Neural cell (in vitro differentiated cells): ENCODE measurements around the gene C22orf39. TPM values are rescaled to one million over a fixed set of nuclear protein-coding genes. Genes with fewer than 3 reads are reported as not detected.

Experiments
- H2AFZ ChIP-seq: fragments of 200-600, 300-800 bp; sonication (generic), shearing (Covaris generic); 2 replicates; pipeline ENCODE4 v1.6.0; 2014; ENCODE audit warnings: low read depth, mild to moderate bottlenecking, antibody characterized with exemption, low read length, moderate library complexity
- H3F3A ChIP-seq: fragments of 200-600 bp; shearing (Covaris generic); 2 replicates; pipeline ENCODE4 v1.6.1; 2016; ENCODE audit warnings: mild to moderate bottlenecking, moderate library complexity, mixed read lengths, antibody characterized with exemption, low read length; ENCODE audit not compliant: insufficient read depth, poor library complexity, severe bottlenecking
- H3K27ac ChIP-seq: fragments of 200-600, 300-800 bp; sonication (generic), shearing (Covaris generic); 2 replicates; pipeline ENCODE4 v1.5.1; 2014; ENCODE audit warnings: mild to moderate bottlenecking, low read length, moderate library complexity
- H3K27me3 ChIP-seq: fragments of 300-800, 200-600 bp; sonication (generic), shearing (Covaris generic); 2 replicates; pipeline ENCODE4 v1.6.0; 2014; ENCODE audit warnings: mild to moderate bottlenecking, low read depth, low read length, moderate library complexity; ENCODE audit not compliant: insufficient read depth
- H3K36me3 ChIP-seq: fragments of 300-800, 200-600 bp; sonication (generic), shearing (Covaris generic); 2 replicates; pipeline ENCODE4 v1.5.1; 2014; ENCODE audit warnings: mild to moderate bottlenecking, antibody characterized with exemption, low read length, moderate library complexity; ENCODE audit not compliant: insufficient read depth
- H3K4me2 ChIP-seq: fragments of 300-800, 200-600 bp; sonication (generic), shearing (Covaris generic); 2 replicates; pipeline ENCODE4 v1.6.0; 2014; ENCODE audit warnings: mild to moderate bottlenecking, low read length
- H3K4me3 ChIP-seq: fragments of 300-800, 200-600 bp; sonication (generic), shearing (Covaris generic); 2 replicates; pipeline ENCODE4 v1.5.1; 2014; ENCODE audit warnings: mild to moderate bottlenecking, low read length, moderate library complexity
- H3K79me2 ChIP-seq: fragments of 200-600 bp; shearing (Covaris generic); replicated peaks from 2 replicates; pipeline ENCODE4 v1.6.0; 2014; ENCODE audit warnings: mild to moderate bottlenecking, low read length, moderate library complexity; ENCODE audit not compliant: insufficient read depth
- H3K9ac ChIP-seq: fragments of 300-800, 200-600 bp; sonication (generic), shearing (Covaris generic); 2 replicates; pipeline ENCODE4 v1.6.1; 2016; ENCODE audit warnings: mild to moderate bottlenecking, low read length, mixed read lengths
- H3K9me2 ChIP-seq: fragments of 200-600 bp; shearing (Covaris generic); 2 replicates; pipeline ENCODE4 v1.6.1; 2016; ENCODE audit warnings: mild to moderate bottlenecking, low read length, mixed read lengths; ENCODE audit not compliant: insufficient read depth
- H3K9me3 ChIP-seq: fragments of 200-600, 300-800 bp; sonication (generic), shearing (Covaris generic); 2 replicates; pipeline ENCODE4 v1.6.1; 2016; ENCODE audit warnings: mild to moderate bottlenecking, mixed run types, low read length, moderate library complexity, mixed read lengths
- H4K20me1 ChIP-seq: fragments of 200-600 bp; shearing (Covaris generic); 2 replicates; pipeline ENCODE4 v1.6.1; 2016; ENCODE audit warnings: mild to moderate bottlenecking, mixed run types; ENCODE audit not compliant: insufficient read depth
- EP300 ChIP-seq: fragments of 450-650 bp; conservative IDR thresholded peaks from 2 replicates; pipeline ENCODE4 v1.6.1; 2014; ENCODE audit warnings: antibody characterized with exemption, mild to moderate bottlenecking, moderate library complexity; ENCODE audit not compliant: poor library complexity, severe bottlenecking
- EZH2 ChIP-seq: fragments of 200-600, 300-800 bp; shearing (Covaris generic), sonication (generic); IDR thresholded peaks from 2 replicates; pipeline ENCODE4 v1.6.1; 2014; ENCODE audit warnings: antibody characterized with exemption, low read length, borderline replicate concordance, mild to moderate bottlenecking; ENCODE audit not compliant: insufficient read depth, poor library complexity, severe bottlenecking
- MXI1 ChIP-seq: fragments of 450-650 bp; conservative IDR thresholded peaks from 2 replicates; pipeline ENCODE4 v1.6.1; 2014; ENCODE audit warnings: antibody characterized with exemption, mild to moderate bottlenecking; ENCODE audit not compliant: poor library complexity, severe bottlenecking
- POLR2AphosphoS5 ChIP-seq: IDR thresholded peaks from 2 replicates; pipeline ENCODE4 v1.6.1; 2012
- RAD21 ChIP-seq: fragments of 450-650 bp; conservative IDR thresholded peaks from 2 replicates; pipeline ENCODE4 v1.6.1; 2014; ENCODE audit warnings: antibody characterized with exemption, mild to moderate bottlenecking, moderate library complexity
- SMC3 ChIP-seq: fragments of 450-650 bp; conservative IDR thresholded peaks from 2 replicates; pipeline ENCODE4 v1.6.1; 2014; ENCODE audit warnings: antibody characterized with exemption, mild to moderate bottlenecking, moderate library complexity; ENCODE audit not compliant: poor library complexity
- TAF1 ChIP-seq: IDR thresholded peaks from 2 replicates; pipeline ENCODE4 v1.6.1; 2012; ENCODE audit warnings: low read depth
- polyA plus RNA-seq: library from polyadenylated mRNA; depleted of rRNA; stranded (reverse); fragments of >200 nt; gene quantifications from 2 replicates; pipeline ENCODE4 v1.2.3, GENCODE V29; 2014
- TF ChIP-seq, protein P1 (sequence below): IDR thresholded peaks from 2 replicates; pipeline ENCODE4 v1.6.1; 2012; ENCODE audit warnings: borderline replicate concordance
- TF ChIP-seq, protein P2 (sequence below): fragments of 450-650 bp; IDR thresholded peaks from 2 replicates; pipeline ENCODE4 v1.5.1; 2014; ENCODE audit warnings: antibody characterized with exemption, mild to moderate bottlenecking, moderate library complexity; ENCODE audit not compliant: poor library complexity, severe bottlenecking

C22orf39 gene
- polyA plus RNA-seq, 1 donor from 2014 or later, result 94.9 TPM

DNA sequence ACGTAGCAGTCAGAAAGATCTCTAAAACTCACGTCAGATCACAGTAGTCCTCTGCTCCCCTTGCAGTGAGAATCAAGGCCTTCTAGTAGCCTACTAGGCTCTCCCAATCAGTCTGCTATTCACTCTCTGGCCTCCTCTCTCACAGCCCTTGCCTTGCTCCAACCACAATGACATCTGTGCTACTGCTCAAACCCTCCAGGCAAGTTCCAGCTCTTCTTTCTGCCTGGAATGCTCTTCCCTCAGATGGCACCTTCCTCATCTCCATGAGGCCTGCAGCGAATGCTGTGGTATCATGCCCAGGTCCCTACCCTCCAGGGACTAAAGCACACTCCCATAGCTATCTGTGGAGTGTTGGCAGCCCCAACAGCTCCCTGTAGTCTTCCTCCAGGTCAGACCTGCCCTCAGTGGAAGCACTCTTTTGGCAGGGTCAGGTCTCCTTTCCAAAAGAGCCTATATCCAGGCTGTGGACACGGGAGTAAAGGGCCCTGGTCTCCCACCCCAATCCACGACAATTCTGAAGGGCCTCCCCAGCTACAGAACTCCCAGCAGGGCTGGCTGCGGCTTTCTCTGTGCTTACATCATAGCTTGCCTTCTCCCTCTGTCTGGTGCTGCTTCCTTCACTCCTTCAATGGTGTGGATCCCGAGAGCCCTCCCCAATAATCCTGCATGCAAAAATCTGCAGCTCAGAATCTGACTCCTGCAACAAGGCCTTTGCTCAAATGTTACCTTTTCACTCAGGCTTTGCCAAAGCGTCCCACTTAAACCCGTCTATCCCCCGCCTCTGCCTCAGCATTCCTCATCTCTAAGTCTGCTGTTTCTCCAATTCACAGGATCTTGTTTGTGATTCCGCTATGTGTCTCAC is 24.8 kb downstream of the C22orf39 start:
- H3K27me3 ChIP-seq, result no peaks in the 10 kb centered on the region
- no peaks in the 10 kb centered on the region for H3K36me3 ChIP-seq
- H3K4me3 ChIP-seq, result no peak overlapping the region
- no peak overlapping the region for H3K4me2 ChIP-seq
- no peaks in the 10 kb centered on the region for H3K9me2 ChIP-seq
- no peak for TF ChIP-seq MXI1
- TF ChIP-seq, protein P1, sequence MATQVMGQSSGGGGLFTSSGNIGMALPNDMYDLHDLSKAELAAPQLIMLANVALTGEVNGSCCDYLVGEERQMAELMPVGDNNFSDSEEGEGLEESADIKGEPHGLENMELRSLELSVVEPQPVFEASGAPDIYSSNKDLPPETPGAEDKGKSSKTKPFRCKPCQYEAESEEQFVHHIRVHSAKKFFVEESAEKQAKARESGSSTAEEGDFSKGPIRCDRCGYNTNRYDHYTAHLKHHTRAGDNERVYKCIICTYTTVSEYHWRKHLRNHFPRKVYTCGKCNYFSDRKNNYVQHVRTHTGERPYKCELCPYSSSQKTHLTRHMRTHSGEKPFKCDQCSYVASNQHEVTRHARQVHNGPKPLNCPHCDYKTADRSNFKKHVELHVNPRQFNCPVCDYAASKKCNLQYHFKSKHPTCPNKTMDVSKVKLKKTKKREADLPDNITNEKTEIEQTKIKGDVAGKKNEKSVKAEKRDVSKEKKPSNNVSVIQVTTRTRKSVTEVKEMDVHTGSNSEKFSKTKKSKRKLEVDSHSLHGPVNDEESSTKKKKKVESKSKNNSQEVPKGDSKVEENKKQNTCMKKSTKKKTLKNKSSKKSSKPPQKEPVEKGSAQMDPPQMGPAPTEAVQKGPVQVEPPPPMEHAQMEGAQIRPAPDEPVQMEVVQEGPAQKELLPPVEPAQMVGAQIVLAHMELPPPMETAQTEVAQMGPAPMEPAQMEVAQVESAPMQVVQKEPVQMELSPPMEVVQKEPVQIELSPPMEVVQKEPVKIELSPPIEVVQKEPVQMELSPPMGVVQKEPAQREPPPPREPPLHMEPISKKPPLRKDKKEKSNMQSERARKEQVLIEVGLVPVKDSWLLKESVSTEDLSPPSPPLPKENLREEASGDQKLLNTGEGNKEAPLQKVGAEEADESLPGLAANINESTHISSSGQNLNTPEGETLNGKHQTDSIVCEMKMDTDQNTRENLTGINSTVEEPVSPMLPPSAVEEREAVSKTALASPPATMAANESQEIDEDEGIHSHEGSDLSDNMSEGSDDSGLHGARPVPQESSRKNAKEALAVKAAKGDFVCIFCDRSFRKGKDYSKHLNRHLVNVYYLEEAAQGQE, result no peak
- TF ChIP-seq EP300, result no peak
- no peak for TF ChIP-seq TAF1
- no peak for TF ChIP-seq SMC3
- no peak for TF ChIP-seq RAD21
- no peak for TF ChIP-seq POLR2AphosphoS5
- H3K27ac ChIP-seq, result no peak overlapping the region
- H3K9ac ChIP-seq, result no peak overlapping the region
- H3K9me3 ChIP-seq, result no peaks in the 10 kb centered on the region
- no peaks in the 10 kb centered on the region for H4K20me1 ChIP-seq
- H2AFZ ChIP-seq, result no peak overlapping the region
- H3F3A ChIP-seq, result no peaks in the 10 kb centered on the region
- peaks cover 49% of the 10 kb centered on the region for H3K79me2 ChIP-seq

DNA sequence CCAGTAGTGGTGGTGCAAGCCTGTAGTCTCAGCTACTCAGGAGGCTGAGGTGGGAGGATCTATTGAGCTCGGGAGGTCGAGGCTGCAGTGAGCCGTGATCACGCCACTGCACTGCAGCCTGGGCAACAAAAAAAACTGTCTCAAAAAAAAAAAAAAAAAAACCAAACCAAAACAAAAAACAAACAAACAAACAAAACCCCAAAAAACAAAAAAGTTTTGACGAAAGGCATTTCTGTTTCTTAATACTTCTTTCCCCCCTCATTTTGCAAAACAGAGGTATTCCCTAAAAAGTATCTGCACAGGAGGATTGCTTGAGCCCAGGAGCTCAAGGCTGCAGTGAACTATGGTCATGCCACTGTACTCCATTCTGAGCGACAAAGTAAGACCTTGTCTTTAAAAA is 27.2 kb downstream of the C22orf39 start:
- TF ChIP-seq EP300, result no peak
- no peak for TF ChIP-seq POLR2AphosphoS5
- TF ChIP-seq, protein P2, sequence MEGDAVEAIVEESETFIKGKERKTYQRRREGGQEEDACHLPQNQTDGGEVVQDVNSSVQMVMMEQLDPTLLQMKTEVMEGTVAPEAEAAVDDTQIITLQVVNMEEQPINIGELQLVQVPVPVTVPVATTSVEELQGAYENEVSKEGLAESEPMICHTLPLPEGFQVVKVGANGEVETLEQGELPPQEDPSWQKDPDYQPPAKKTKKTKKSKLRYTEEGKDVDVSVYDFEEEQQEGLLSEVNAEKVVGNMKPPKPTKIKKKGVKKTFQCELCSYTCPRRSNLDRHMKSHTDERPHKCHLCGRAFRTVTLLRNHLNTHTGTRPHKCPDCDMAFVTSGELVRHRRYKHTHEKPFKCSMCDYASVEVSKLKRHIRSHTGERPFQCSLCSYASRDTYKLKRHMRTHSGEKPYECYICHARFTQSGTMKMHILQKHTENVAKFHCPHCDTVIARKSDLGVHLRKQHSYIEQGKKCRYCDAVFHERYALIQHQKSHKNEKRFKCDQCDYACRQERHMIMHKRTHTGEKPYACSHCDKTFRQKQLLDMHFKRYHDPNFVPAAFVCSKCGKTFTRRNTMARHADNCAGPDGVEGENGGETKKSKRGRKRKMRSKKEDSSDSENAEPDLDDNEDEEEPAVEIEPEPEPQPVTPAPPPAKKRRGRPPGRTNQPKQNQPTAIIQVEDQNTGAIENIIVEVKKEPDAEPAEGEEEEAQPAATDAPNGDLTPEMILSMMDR, result no peak
- TF ChIP-seq, protein P1, result no peak
- no peak for TF ChIP-seq RAD21
- TF ChIP-seq EZH2, result no peak
- TF ChIP-seq SMC3, result no peak
- no peak for TF ChIP-seq TAF1
- no peaks in the 10 kb centered on the region for H4K20me1 ChIP-seq
- H3K4me2 ChIP-seq, result no peak overlapping the region
- H3K9me2 ChIP-seq, result no peaks in the 10 kb centered on the region
- H3K27ac ChIP-seq, result no peak overlapping the region
- H3K4me3 ChIP-seq, result no peak overlapping the region
- no peak overlapping the region for H2AFZ ChIP-seq
- peaks cover 37% of the 10 kb centered on the region for H3K79me2 ChIP-seq
- H3K9ac ChIP-seq, result no peak overlapping the region
- H3K27me3 ChIP-seq, result no peaks in the 10 kb centered on the region
- H3F3A ChIP-seq, result no peaks in the 10 kb centered on the region
- no peaks in the 10 kb centered on the region for H3K36me3 ChIP-seq
- H3K9me3 ChIP-seq, result no peaks in the 10 kb centered on the region
